H9 (cell line): ENCODE results near the gene FANCG. TPM values are rescaled to one million over a fixed set of nuclear protein-coding genes. Genes with fewer than 3 reads are reported as not detected.
A peak's percentile ranks its signal among the peaks of the same experiment; 100 is the strongest.

Experiments
- DNase-seq: peaks from one replicate; pipeline ENCODE4 v3.0.0-alpha.2; 2017
- H2AFZ ChIP-seq: one replicate; pipeline ENCODE4 v1.6.1; 2013; ENCODE audit warnings: mild to moderate bottlenecking, low read length, control low read depth, moderate library complexity
- H2AK5ac ChIP-seq: 2 replicates; pipeline ENCODE4 v1.6.1; 2013; ENCODE audit warnings: low read length, control low read depth, mixed read lengths; ENCODE audit not compliant: insufficient read length
- H2BK120ac ChIP-seq: one replicate; pipeline ENCODE4 v1.6.1; 2013; ENCODE audit warnings: low read depth, mild to moderate bottlenecking, low read length, control low read depth, inconsistent platforms; ENCODE audit not compliant: poor library complexity, severe bottlenecking
- H2BK12ac ChIP-seq: 2 replicates; pipeline ENCODE4 v1.6.1; 2013; ENCODE audit warnings: low read length, control low read depth, mixed read lengths, low read depth; ENCODE audit not compliant: insufficient read length
- H2BK15ac ChIP-seq: 2 replicates; pipeline ENCODE4 v1.6.1; 2013; ENCODE audit warnings: low read depth, low read length, control low read depth
- H2BK20ac ChIP-seq: one replicate; pipeline ENCODE4 v1.6.1; 2013; ENCODE audit warnings: low read depth, mild to moderate bottlenecking, low read length, control low read depth, inconsistent platforms; ENCODE audit not compliant: poor library complexity, severe bottlenecking
- H2BK5ac ChIP-seq: 2 replicates; pipeline ENCODE4 v1.6.1; 2013; ENCODE audit warnings: low read length, control low read depth, mixed read lengths; ENCODE audit not compliant: insufficient read length
- H3K14ac ChIP-seq: 2 replicates; pipeline ENCODE4 v1.6.1; 2013; ENCODE audit warnings: low read length, control low read depth; ENCODE audit not compliant: insufficient read depth
- H3K18ac ChIP-seq: 2 replicates; pipeline ENCODE4 v1.6.1; 2013; ENCODE audit warnings: low read depth, mild to moderate bottlenecking, mixed read lengths, low read length, control low read depth; ENCODE audit not compliant: insufficient read length
- H3K23ac ChIP-seq: 2 replicates; pipeline ENCODE4 v1.6.1; 2013; ENCODE audit warnings: low read length, control low read depth, mixed read lengths, low read depth; ENCODE audit not compliant: insufficient read length
- H3K23me2 ChIP-seq: 2 replicates; pipeline ENCODE4 v1.6.1; 2013; ENCODE audit warnings: low read depth, mild to moderate bottlenecking, mixed read lengths, low read length, control low read depth; ENCODE audit not compliant: insufficient read length, poor library complexity, severe bottlenecking
- H3K27ac ChIP-seq: 2 replicates; pipeline ENCODE4 v1.5.1; 2013; ENCODE audit warnings: low read length, control low read depth, mixed read lengths, low read depth; ENCODE audit not compliant: insufficient read length
- H3K27me3 ChIP-seq: 2 replicates; pipeline ENCODE4 v1.6.1; 2013; ENCODE audit warnings: low read length, control low read depth, inconsistent platforms; ENCODE audit not compliant: insufficient read depth
- H3K4ac ChIP-seq: 2 replicates; pipeline ENCODE4 v1.6.1; 2013; ENCODE audit warnings: low read depth, mild to moderate bottlenecking, control low read depth, inconsistent platforms, low read length, moderate library complexity
- H3K4me1 ChIP-seq: 2 replicates; pipeline ENCODE4 v1.6.1; 2013; ENCODE audit warnings: low read length, control low read depth, inconsistent platforms; ENCODE audit not compliant: insufficient read depth
- H3K4me2 ChIP-seq: 2 replicates; pipeline ENCODE4 v1.6.1; 2013; ENCODE audit warnings: low read length, control low read depth, mixed read lengths; ENCODE audit not compliant: insufficient read length, insufficient read depth
- H3K56ac ChIP-seq: 2 replicates; pipeline ENCODE4 v1.6.1; 2013; ENCODE audit warnings: low read depth, mild to moderate bottlenecking, mixed read lengths, low read length, control low read depth; ENCODE audit not compliant: insufficient read length
- H3K79me1 ChIP-seq: 2 replicates; pipeline ENCODE4 v1.6.1; 2013; ENCODE audit warnings: low read depth, mild to moderate bottlenecking, moderate library complexity, low read length, control low read depth, inconsistent platforms; ENCODE audit not compliant: insufficient read depth, poor library complexity, severe bottlenecking
- H3K79me2 ChIP-seq: 2 replicates; pipeline ENCODE4 v1.6.1; 2013; ENCODE audit warnings: low read length, control low read depth, inconsistent platforms; ENCODE audit not compliant: insufficient read depth
- H3K9ac ChIP-seq: 2 replicates; pipeline ENCODE4 v1.6.1; 2013; ENCODE audit warnings: low read length, control low read depth, mixed read lengths; ENCODE audit not compliant: insufficient read length; ENCODE audit errors: extremely low read depth
- H3K9me3 ChIP-seq: one replicate; pipeline ENCODE4 v1.6.1; 2013; ENCODE audit warnings: low read depth, low read length, inconsistent platforms; ENCODE audit not compliant: control insufficient read depth
- H3T11ph ChIP-seq: one replicate; pipeline ENCODE4 v1.6.1; 2013; ENCODE audit warnings: mild to moderate bottlenecking, low read length, control low read depth, inconsistent platforms
- H4K20me1 ChIP-seq: one replicate; pipeline ENCODE4 v1.6.1; 2013; ENCODE audit not compliant: control insufficient read depth, insufficient read length, insufficient read depth
- H4K5ac ChIP-seq: 2 replicates; pipeline ENCODE4 v1.6.1; 2013; ENCODE audit warnings: low read depth, mild to moderate bottlenecking, mixed read lengths, low read length, control low read depth; ENCODE audit not compliant: insufficient read length
- H4K8ac ChIP-seq: replicated peaks from 2 replicates; pipeline ENCODE4 v1.6.1; 2013; ENCODE audit warnings: low read length, control low read depth, mixed read lengths, low read depth; ENCODE audit not compliant: insufficient read length
- H4K91ac ChIP-seq: 2 replicates; pipeline ENCODE4 v1.6.1; 2013; ENCODE audit warnings: low read depth, mild to moderate bottlenecking, moderate library complexity, mixed read lengths, low read length, control low read depth; ENCODE audit not compliant: insufficient read length
- H3K27ac Mint-ChIP-seq, 3 experiments: 2 replicates in 2 of 3; 3 replicates in 1 of 3; pipeline ENCODE4 v1.8.0; 2020 to 2021; ENCODE audit warnings: mixed read lengths in 3 of 3, mild to moderate bottlenecking in 1 of 3, moderate library complexity in 1 of 3
- H3K27me3 Mint-ChIP-seq: 2 replicates; pipeline ENCODE4 v1.8.0; 2021; ENCODE audit warnings: low read depth, mild to moderate bottlenecking, moderate library complexity, mixed read lengths
- H3K36me3 Mint-ChIP-seq, 3 experiments: 2 replicates in 2 of 3; 3 replicates in 1 of 3; pipeline ENCODE4 v1.8.0; 2020 to 2021; ENCODE audit warnings: low read depth in 3 of 3, mixed read lengths in 3 of 3; ENCODE audit not compliant: insufficient read depth in 1 of 3
- H3K4me1 Mint-ChIP-seq, 2 experiments: 2 replicates each; pipeline ENCODE4 v1.8.0; 2020; ENCODE audit warnings: mixed read lengths in 2 of 2
- H3K4me3 Mint-ChIP-seq, 2 experiments: 2 replicates in 1 of 2; 3 replicates in 1 of 2; pipeline ENCODE4 v1.8.0; 2020 to 2021; ENCODE audit warnings: mild to moderate bottlenecking in 2 of 2, mixed read lengths in 2 of 2, moderate library complexity in 1 of 2
- H3K9me3 Mint-ChIP-seq, 2 experiments: 2 replicates in 1 of 2; 3 replicates in 1 of 2; pipeline ENCODE4 v1.8.0; 2020; ENCODE audit warnings: mild to moderate bottlenecking in 2 of 2, mixed read lengths in 2 of 2, moderate library complexity in 1 of 2
- WGBS: extraction: QIAGEN DNeasy Blood & Tissue Kit; methylation state at CpG from one replicate; pipeline ENCODE4 v1.1.7; 2013; ENCODE audit warnings: missing lambda C conversion rate, low lambda C conversion rate, mixed read lengths; ENCODE audit not compliant: insufficient read length; ENCODE audit errors: extremely low coverage; 5-methylcytosine and 5-hydroxymethylcytosine counted together
- total RNA-seq: library from RNA; stranded (reverse); gene quantifications from 2 replicates; pipeline ENCODE4 v1.2.1, GENCODE V29; 2021
- TF ChIP-seq, protein P1 (sequence below): fragments of 200-600 bp; sonication (generic); conservative IDR thresholded peaks from 3 replicates; pipeline ENCODE4 v1.8.0; 2021; ENCODE audit warnings: antibody characterized with exemption, mild to moderate bottlenecking

FANCG gene
- total RNA-seq, 1 experiment from 2014 or later: 86.9 TPM

DNA sequence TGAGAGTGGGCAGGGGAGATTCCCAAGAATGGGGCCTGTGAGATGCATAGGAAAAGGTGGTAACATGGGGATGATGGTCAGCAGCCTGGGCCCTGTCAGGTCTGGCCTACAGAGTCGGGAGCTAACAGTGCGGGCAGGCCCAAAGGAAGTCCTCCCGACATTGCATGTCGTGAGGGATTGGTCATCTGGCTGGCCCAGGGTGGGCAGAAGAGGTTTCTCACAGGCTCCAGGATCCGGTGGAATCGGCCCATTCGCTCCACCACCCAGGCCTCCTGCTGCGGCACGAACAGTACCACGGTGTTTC lies 22.7 kb upstream of the FANCG start:
- peaks cover 5% of the 10 kb centered on the region; the same call in 1 of the 2 replicates for H3K79me2 ChIP-seq
- no peak overlapping the region for H2AFZ ChIP-seq
- no peak overlapping the region for H3K18ac ChIP-seq
- no CpG with 5 or more reads among the region's 10 CpGs for WGBS
- no peak overlapping the region for H3K4ac ChIP-seq
- peaks cover 9% of the 10 kb centered on the region for H3K79me1 ChIP-seq
- no peaks in the 10 kb centered on the region for H4K20me1 ChIP-seq
- H4K8ac ChIP-seq: no peak overlapping the region
- no peaks in the 10 kb centered on the region; a peak in 1 of 5 replicates for H3K9me3 Mint-ChIP-seq
- no peak overlapping the region for H2BK5ac ChIP-seq
- peak overlapping the region; percentile 74 for H3K9ac ChIP-seq
- no peaks in the 10 kb centered on the region for H3K4me1 ChIP-seq
- no peak overlapping the region for H2AK5ac ChIP-seq
- H3K23ac ChIP-seq: no peak overlapping the region
- H3K27me3 Mint-ChIP-seq: no peaks in the 10 kb centered on the region
- no peak overlapping the region for H2BK12ac ChIP-seq
- peaks cover 22 to 47% (median 43%) of the 10 kb centered on the region in 3 experiments for H3K36me3 Mint-ChIP-seq
- H4K5ac ChIP-seq: no peak overlapping the region
- peak overlapping the region; percentile 72 for H3K4me2 ChIP-seq
- no peak overlapping the region for H2BK120ac ChIP-seq
- H3K56ac ChIP-seq: no peak overlapping the region
- peaks cover 10% of the 10 kb centered on the region for H3K23me2 ChIP-seq
- H2BK20ac ChIP-seq: no peak overlapping the region
- no peak overlapping the region for H3T11ph ChIP-seq
- no peak overlapping the region for H3K27ac ChIP-seq
- no peak overlapping the region for H4K91ac ChIP-seq
- no peak overlapping the region for H2BK15ac ChIP-seq
- no peaks in the 10 kb centered on the region for H3K9me3 ChIP-seq
- no peaks in the 10 kb centered on the region for H3K27me3 ChIP-seq
- H3K4me3 Mint-ChIP-seq: peak overlapping the region; percentile 97 to 98
- H3K27ac Mint-ChIP-seq: peak overlapping the region; percentile 92 to 100 (median 100); a peak in 6 of 7 replicates
- peak; percentile 35 for DNase-seq
- peak overlapping the region; percentile 63; the same call in 1 of the 2 replicates for H3K14ac ChIP-seq
- H3K4me1 Mint-ChIP-seq: peaks cover 12 to 19% of the 10 kb centered on the region in 2 experiments
- TF ChIP-seq, protein P1, sequence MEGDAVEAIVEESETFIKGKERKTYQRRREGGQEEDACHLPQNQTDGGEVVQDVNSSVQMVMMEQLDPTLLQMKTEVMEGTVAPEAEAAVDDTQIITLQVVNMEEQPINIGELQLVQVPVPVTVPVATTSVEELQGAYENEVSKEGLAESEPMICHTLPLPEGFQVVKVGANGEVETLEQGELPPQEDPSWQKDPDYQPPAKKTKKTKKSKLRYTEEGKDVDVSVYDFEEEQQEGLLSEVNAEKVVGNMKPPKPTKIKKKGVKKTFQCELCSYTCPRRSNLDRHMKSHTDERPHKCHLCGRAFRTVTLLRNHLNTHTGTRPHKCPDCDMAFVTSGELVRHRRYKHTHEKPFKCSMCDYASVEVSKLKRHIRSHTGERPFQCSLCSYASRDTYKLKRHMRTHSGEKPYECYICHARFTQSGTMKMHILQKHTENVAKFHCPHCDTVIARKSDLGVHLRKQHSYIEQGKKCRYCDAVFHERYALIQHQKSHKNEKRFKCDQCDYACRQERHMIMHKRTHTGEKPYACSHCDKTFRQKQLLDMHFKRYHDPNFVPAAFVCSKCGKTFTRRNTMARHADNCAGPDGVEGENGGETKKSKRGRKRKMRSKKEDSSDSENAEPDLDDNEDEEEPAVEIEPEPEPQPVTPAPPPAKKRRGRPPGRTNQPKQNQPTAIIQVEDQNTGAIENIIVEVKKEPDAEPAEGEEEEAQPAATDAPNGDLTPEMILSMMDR: no peak
